HG03439 (cell line): ENCODE data around the gene RAD50.

ENCODE experiments used
- ATAC-seq: cut with Tn5 transposase; IDR thresholded peaks from one replicate; pipeline ENCODE4 v1.9.1; 2021; ENCODE audit warnings: mild to moderate bottlenecking, moderate library complexity; ENCODE audit not compliant: unreplicated experiment

Gene RAD50

DNA sequence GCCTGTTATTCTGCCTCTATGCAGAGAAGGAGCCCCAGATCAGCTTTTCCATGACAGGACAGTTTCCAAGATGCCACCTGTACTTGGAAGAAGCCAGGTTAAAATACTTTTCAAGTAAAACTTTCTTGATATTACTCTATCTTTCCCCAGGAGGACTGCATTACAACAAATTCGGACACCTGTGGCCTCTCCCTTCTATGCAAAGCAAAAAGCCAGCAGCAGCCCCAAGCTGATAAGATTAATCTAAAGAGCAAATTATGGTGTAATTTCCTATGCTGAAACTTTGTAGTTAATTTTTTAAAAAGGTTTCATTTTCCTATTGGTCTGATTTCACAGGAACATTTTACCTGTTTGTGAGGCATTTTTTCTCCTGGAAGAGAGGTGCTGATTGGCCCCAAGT lies 116.7 kb downstream of the RAD50 start:
- ATAC-seq = no peak

DNA sequence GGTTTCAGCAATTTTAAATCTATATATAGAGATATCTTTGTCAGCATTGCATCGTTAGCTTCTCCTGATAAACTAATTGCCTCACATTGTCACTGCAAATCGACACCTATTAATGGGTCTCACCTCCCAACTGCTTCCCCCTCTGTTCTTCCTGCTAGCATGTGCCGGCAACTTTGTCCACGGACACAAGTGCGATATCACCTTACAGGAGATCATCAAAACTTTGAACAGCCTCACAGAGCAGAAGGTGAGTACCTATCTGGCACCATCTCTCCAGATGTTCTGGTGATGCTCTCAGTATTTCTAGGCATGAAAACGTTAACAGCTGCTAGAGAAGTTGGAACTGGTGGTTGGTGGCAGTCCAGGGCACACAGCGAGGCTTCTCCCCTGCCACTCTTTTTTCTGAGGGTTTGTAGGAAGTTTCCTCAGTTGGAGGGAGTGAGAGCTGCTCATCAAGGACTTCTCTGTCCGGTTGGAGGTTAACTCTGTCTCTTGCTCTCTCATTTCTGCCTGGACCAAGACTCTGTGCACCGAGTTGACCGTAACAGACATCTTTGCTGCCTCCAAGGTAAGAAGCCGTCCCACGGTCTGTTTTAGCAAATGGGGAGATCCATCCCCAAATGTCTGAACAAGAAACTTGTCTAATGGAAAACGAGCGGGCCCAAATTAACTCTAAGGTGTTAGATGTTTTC lies 117.3 kb downstream of the RAD50 start, which contains the start of gene IL4:
IL4 (plus strand) TSS at position 51 of the 692 bp plus-strand sequence; CDS start at position 113, 62 bp downstream.
- ATAC-seq = no peak

DNA sequence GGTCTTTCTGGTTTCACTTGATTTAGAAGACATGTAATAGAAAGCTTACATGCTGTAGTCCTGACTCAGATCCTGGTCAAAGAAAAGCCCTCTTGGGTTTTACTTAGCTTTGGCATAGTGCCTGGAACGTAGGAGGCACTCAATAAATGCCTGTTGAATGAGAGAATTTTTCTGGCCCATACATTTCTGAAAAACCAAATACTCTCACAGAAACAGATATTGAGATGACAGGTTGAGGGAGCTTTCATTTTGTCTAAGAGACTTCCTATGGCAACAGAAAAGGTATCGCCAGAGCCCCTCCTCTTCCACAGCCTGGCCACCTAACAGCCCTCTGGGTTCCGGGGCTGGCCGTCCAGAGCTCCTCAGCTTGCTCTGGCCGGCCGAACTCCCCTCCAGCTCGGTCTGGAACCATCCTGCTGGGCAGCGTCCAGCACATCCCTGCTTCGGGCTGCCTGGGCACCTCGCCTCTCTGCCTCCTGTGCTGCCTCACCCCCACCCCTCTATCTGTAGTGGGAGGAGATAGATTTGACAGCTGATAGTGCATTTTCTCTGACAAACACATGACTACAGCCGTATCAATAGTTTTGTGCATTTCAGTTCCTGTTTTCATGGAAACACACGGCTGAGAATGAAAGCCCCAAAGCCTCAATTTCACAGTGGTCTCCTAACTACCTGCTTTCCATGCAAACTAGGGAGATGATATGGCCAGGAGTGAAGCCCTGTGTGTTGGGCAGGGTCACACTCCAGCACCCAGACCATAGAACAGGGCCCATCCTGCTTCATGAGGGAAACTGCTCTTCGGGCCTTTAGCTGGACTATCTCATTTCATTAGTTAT lies 118.1 kb downstream of the RAD50 start:
- peak; percentile 75 for ATAC-seq

DNA sequence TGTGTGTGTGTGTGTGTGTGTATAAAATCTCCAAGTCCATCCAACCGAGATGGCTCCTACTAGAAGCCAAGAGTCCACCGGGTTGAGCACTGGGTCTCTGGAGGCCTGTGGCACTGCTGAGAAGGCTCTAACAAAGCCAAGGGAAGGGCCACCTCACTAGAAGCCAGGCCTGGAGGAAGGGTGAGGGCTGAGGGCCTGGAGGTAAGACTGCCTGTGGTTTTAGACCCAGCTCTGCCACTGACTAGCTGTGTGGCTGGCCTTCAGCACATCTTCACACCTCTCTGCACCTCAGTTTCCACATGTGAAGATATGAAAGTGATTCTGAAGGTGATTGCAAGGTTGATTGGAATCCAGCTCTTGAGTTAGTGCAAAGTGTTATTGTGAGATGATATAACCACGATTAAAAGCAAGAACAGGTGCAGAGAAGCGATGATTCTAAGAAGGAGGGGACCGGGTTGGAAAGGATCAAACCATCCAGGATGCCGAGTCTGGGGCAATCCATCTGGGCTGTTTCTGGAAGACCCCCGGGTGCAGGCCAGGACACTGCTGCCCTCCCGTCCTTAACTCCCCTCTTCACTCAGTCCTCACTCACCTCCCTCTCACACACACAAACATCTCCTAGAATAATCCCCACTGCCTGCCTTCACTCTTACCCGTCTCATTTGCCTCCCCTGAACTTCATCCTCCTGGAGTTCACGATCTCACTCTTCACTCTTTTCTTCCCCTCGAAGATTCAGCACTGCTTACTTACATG lies 119.3 kb downstream of the RAD50 start:
- no peak for ATAC-seq

DNA sequence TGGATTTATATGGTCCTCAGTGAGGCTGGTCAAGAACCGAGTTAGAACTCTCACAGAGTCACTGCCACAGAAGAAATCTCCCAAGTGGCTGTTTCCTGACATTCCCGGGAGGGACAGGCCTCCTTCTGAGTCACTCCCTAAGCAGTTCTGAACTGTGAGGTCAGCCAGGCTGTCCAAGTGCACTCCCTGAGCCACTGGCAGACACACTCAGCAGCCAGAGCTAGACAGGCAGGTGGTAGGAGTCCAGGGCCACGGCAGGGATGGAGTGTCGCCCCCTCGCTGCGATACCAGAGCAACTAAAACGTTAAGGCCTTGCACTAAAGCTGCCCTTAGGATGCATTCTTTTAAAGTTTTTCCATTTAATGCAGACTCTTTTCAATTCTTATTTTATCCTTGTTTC lies 120.4 kb downstream of the RAD50 start:
- no peak for ATAC-seq

DNA sequence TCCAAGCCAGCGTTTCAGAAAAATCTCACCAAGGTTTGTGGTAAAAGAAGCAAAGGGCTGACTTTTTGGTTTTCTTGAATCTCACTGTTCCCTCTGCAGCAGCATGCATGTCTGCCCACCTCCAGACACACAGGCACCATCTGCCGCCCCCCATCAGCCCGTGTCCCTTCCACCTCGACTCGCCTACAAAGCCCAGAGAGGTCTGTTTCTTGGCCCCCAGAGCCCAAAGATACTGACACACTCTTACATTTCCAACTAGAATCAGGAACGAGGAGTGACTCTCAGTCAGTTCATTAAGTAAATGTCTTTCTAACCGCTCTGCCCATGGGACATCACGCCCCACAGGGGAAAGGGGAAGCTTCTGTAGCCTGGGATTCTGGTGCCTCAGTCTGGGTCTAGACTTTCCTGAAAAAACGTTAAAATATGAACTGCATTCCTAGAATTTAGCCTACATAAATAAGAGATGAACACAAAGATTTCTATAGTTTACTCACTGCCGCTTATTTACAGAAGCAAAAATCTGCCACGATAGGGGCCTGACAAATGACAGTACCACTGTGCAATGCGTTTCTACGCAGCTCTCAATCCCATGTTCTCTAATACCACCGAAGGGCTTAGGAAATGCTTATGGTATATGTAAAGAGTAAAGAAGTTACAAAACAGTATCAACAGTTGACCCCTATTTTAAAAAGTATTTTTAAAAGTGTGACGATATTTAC lies 121.1 kb downstream of the RAD50 start:
- ATAC-seq = no peak

DNA sequence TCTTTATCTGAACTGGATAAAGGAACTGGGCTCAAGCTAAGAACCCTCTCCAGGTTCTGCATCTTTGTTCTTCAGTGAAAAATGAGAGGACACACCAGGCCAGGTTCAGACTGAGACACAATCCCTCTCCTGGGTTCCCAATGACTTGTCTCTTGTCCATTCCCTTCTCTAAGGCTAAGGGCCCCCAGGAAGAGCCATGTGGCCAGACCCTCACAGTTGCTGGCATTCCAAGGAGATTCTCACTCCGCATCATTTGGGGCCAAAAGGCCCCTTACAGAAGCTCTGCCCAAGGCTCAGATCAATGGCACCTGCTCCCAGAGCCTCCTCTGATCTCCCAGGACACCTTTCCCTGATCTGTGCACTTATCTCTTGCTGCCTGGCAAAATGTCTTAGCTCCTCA lies 122.0 kb downstream of the RAD50 start:
- no peak for ATAC-seq

DNA sequence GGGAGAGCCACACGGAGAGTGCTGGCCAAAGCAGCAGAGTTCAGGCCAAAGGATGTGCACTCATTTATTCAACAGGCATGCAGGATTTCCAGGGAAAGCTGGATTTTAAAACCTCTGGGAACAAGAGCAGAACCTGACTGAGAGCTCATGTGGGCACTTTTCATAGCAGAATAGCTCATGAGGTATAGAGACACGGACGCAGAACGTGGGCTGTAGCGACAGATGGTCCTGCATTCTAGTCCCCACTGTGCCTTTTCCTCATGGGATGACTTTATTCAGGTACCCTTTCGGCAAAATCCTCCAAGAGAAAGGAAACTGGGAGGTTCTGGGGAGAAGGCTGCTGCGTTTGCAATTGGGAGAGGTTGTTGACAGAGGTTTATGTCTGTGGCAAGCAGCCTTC lies 122.4 kb downstream of the RAD50 start:
- no peak for ATAC-seq

DNA sequence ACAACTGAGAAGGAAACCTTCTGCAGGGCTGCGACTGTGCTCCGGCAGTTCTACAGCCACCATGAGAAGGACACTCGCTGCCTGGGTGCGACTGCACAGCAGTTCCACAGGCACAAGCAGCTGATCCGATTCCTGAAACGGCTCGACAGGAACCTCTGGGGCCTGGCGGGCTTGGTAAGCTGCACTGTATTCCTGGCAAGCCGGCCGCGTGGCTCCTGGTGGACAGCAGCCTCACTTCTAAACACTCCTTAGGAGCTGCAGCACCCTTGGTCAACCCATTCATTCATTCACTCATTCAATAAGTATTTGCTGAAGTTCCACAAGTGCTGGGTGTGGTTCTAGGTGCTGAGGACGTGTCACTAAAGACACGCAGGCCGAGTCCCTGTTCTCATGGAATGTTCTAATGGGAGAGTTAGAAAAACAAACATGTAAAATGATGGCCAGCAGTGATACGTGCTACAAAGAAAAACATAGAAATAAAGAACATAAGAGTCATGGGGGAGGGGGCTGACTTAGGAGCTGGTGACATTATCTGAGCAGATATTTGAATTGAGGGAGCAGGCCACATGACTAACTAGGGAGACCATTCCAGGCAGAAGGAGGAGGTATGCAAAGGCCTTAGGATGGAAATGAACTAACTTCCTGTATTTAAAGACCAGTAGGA lies 123.1 kb downstream of the RAD50 start:
- ATAC-seq = no peak

DNA sequence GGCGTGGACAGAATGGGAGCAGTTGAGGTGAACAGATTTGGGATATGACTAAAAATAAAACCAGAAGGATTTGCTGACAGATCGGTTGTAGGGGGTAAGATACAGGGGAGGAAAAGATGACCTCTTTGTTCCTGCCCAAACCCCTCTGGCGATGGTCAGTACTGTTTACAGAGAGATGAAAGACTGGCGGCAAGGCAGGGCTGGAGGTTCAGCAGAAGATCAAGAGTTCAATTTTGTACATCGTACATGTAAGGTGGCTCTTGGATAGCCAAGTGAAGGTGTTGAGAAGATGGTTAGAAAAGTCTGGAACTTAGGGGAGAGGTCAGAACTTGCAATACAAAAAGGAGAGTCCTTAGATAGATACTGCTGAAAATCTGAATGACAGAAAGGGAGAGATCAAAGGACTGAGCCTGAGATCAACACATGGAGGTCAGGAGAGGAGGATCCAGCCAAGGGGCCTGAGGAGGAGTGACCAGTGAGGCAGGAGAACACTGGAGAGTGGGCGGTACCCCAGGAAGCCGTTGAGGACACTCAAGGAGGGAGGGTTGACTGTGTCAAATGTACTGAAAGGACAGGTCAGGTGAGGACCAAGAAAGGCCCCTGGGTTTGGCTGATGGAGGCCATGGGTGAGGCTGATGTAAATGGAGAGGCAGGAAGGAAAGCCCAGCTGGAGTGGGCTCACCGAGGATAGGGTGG lies 124.2 kb downstream of the RAD50 start:
- no peak for ATAC-seq

DNA sequence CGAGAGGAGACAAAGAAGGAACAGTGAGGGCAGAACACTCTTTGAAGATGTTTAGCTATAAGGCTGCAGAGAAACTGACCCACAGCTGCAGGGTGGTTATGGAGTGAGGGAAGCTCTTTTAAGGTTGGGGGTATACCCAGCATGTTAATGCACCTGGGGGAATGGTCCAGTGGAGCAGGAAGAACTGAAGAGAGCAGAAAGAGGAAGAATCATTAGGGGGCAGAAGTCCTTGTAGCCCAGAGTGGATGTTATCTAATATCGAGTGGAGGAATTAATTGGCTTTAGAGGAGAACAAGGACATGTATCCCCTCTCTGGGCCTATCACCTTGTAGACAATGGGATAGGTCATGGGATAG lies 124.7 kb downstream of the RAD50 start:
- no peak for ATAC-seq

DNA sequence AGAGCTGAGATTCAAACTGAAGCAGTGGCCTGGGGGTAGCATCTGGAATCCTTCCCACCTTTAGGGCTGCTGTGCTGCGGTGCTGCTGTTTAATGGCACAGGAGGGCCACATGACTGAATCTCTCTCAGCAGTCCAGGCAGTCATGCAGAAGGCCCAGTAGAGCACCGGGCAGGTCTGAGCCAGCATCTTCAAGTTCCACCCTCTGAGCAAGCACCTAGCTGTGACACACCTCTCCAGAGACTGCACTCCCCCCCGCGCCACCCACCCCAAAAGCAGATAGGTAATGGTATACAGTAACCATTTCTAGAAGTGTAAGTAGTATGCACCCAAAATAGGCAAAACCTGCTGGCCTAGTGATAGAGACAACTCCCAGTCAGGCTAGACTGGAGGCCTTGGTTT lies 125.2 kb downstream of the RAD50 start:
- ATAC-seq = no peak

DNA sequence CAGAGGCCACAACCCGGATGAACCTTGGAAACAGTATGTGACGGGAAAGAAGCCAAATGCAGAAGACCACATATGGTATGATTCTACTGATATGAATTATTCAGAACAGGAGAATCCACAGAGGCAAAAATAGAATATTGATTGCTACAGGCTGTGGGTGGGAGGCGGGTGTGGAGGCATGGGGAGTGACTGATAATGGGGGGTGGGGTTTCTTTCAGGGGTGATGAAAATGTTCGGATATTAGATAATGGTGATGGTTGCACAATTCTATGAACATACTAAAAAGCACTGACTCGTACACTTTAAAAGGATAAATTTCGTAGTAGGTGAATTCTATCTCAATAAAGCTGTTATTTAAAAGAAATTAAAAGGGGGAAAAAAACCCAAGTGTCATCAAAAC lies 127.7 kb downstream of the RAD50 start:
- ATAC-seq = no peak

DNA sequence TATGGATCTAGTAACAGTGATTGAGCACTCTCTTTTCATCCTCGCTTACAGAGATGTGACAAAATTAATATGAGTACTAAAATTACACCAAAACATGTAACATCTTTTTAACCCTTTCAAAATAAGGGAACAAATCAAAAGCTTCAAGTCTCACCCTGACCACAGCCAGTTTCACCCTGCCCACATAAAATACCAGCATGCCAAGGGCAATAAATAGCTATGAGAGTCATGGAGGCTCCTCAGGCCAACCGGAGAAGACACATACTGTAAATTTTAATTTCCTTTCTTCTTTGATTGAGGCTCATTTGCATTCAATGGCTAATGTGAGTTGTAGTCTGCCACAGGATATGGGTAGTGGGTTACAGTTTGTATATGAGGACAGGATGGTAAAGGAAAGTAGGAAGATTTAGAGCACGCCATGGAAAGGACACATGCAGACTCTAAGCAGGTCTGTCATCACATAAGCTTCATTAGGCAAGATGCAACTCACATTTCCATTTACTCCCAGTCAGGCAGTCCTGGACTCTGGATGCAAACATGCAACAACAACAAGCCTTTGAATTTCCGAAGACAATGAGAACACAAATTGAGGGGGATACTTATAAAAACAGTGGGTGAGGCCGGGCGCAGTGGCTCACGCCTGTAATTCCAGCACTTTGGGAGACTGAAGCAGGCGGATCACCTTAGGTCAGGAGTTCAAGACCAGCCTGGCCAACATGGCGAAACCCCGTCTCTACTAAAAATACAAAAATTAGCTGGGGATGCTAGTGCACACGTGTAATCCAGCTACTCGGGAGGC lies 128.3 kb downstream of the RAD50 start:
- ATAC-seq = no peak

DNA sequence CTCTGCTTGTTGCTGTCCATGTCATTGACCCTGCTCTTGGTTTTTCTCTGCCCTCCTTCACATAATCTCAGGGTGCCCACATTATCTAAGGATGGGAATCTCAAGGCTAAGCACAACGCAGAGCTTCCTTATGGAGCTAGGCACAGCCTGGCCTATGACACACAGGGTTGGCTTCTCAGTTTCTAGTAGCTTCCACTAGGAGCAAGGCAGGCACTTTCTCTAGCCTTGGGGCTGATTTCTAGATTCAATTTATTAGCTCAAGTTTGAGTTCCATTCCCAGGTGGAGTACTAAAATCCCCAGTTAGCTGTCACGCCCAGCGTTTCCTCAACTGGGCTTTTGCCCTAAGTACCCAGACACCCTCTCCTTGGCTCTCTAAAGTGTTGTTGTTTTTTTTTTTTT lies 129.4 kb downstream of the RAD50 start:
- no peak for ATAC-seq

DNA sequence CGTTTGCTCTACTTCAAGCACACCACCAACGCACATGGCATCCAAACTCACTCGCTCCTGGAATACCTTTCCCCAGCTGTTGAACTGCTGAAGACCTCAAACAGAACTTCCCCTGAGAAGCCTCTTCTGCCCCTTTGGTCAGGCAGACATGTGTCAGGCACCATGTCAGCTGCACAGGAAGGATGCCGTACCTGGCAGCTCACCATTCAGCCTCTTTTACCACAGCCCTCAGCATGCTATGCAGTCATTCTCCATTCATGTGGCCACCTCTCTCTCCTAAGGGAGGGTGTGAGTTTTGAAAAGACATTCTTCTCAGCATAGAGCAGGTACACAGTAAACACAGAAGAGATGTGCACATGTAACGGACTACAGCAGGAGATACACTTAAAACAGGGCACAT lies 131.2 kb downstream of the RAD50 start:
- ATAC-seq = no peak

DNA sequence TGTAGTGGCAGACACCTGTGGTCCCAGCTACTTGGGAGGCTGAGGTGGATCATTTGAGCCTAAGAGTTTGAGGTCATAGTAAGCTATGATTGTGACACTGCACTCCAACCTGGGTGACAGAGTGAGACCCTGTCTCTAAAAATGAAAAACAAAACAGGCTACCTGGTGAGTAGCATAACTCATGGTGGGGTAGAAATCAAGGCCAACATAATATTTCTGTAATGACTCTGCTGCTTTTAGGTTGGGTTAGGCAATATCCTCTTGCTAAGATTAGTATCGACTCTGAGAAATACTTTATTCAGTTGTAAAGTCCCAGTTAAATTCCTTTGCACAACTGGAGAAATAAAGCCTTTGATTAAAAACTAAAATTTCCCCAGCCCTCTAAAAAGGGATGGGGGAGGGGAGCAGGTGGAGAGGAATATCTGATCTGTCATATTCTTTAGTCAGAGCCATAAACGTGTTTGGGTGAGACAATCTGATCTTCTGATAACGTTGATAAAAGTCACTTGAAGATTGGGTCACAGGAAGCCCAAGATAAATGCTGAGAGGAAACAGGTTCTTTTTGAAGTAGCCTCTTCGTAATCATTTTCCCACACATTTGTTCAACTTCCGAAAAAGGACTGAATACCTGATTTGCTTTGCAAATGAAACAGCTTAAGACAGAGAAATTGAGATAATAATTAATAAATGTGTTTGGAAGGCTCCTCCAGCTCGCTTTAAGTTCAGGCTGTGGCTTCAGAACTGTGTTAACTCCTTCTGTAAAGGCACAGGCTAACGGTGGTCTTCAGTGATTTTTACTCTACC lies 132.0 kb downstream of the RAD50 start:
- no peak for ATAC-seq

DNA sequence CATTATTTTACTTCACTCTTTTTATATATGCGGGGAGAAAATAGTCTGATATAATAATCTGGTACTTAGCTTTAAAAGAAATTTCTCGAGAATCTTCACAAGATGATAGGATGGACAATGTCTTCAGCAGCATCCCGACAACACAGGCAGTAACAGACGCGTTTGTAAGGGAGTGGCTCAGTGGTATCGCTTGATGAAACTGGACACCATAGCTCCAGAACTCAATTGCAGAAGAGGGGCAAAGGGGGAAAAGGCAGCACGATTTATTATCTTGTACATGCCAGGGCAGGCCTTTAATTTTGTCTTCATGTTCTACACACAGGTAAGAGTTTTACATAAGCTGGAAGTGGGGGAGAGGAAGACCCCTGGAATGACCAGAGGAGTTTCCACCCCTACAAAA lies 132.7 kb downstream of the RAD50 start:
- ATAC-seq = no peak
